MM.1S (cell line): Measurements from ENCODE around the gene SLC22A17.

Source experiments
- CTCF ChIP-seq: fragments of 300-600 bp; sonication (generic); IDR thresholded peaks from 2 replicates; pipeline ENCODE4 v1.5.1; 2016; ENCODE audit warnings: antibody characterized with exemption, low read length, mixed read lengths
- EZH2 ChIP-seq: fragments of 300-600 bp; sonication (generic); optimal IDR thresholded peaks from 2 replicates; pipeline ENCODE3; 2017; ENCODE audit warnings: low read depth, mild to moderate bottlenecking, antibody characterized with exemption, low read length, mixed read lengths
- EZH2phosphoT487 ChIP-seq: fragments of 300-600 bp; sonication (generic); IDR thresholded peaks from 2 replicates; pipeline ENCODE4 v1.6.1; 2018; ENCODE audit warnings: antibody characterized with exemption, low read length

- TF ChIP-seq CTCF, result no peak
- TF ChIP-seq EZH2, result no peak
- TF ChIP-seq EZH2phosphoT487, result no peak
Observed at GRCh38 chr14:23380197-23380914, 27.7 kb upstream of the SLC22A17 start.
